Pancreas (tissue), 10 donors: ENCODE data around the gene KRTCAP3. TPM values are rescaled to one million over a fixed set of nuclear protein-coding genes. Genes with fewer than 3 reads are reported as not detected.

Experiments used
- ATAC-seq, 4 donors: fragments of 200-7000 bp; cut with Tn5 transposase; one replicate each; pipeline versions ENCODE4 v1.8.0 to v1.9.1; 2020; ENCODE audit warnings: mild to moderate bottlenecking in 4 of 4, moderate library complexity in 4 of 4
- DNase-seq, 6 donors: peaks; one replicate each; pipeline ENCODE4 v3.0.0-alpha.2; 2020
- FAIRE-seq: peaks from 2 replicates; lab custom pipeline; 2012; peaks lifted over from hg19 to GRCh38; lab: Jason Lieb, UNC
- H3K27ac ChIP-seq, 4 donors: fragments of 200-600 bp; sonication (generic); 1 replicate in 3 of 4; 2 replicates in 1 of 4; pipeline versions ENCODE4 v1.5.0 to v1.8.0; 2020
- H3K27me3 ChIP-seq, 4 donors: fragments of 200-600 bp; one replicate each; pipeline ENCODE4 v1.8.0; 2021
- H3K36me3 ChIP-seq, 3 donors: fragments of 200-600 bp; sonication (generic) in 1 of 3; one replicate each; pipeline versions ENCODE4 v1.5.0 to v1.8.0; 2020 to 2021
- H3K4me1 ChIP-seq, 3 donors: fragments of 200-600 bp; one replicate each; pipeline ENCODE4 v1.8.0; 2021
- H3K4me3 ChIP-seq, 4 donors: fragments of 200-600 bp; sonication (generic) in 2 of 4; one replicate each; pipeline versions ENCODE4 v1.5.0 to v1.8.0; 2020 to 2021
- H3K9me3 ChIP-seq, 4 donors: fragments of 200-600 bp; one replicate each; pipeline ENCODE4 v1.8.0; 2021
- WGBS, 2 donors: extraction: QIAGEN DNeasy Blood & Tissue Kit; methylation state at CpG; one replicate each; pipeline ENCODE4 v1.1.7; 2013; 5-methylcytosine and 5-hydroxymethylcytosine counted together
- intact Hi-C, 3 donors: fragments of 100-400 bp; cut with DNase I; formaldehyde crosslinking; loops; one replicate each; pipeline versions ENCODE4 v1.11.1 to v1.14.2; 2022
- polyA plus RNA-seq, 2 donors: library from polyadenylated mRNA; stranded (reverse); fragments of 200-250 nt; gene quantifications; one replicate each; pipeline ENCODE4 v1.2.3, GENCODE V29; 2013
- total RNA-seq, 6 donors: library from RNA; stranded (reverse); fragmentation: NEBNext Ultra II Directional in 4 of 6; extraction: Animal tissue kit (Norgen Biotek cat#: 25700) in 4 of 6; gene quantifications; one replicate each; pipeline versions ENCODE4 v1.2.1 to v1.2.4, GENCODE V29; 2021 to 2023
- TF ChIP-seq, protein P1 (sequence below), 4 donors: fragments of 200-600 bp; sonication (generic) in 3 of 4; IDR thresholded peaks; one replicate each; pipeline versions ENCODE4 v1.5.0 to v1.8.0; 2021; ENCODE audit warnings: antibody characterized with exemption in 4 of 4
- donor health status: healthy with polysubstance abuse.
- donor health status: DM: no; HTN: no; CAD: no; lungs with moderate emphysema.
- donor health status: DM: no; HTN: no; CAD: no.
- donor health status: control.
- donor health status: control.
- donor health status: Bipolar disorder and iron deficiency.
- donor health status: DM: yes; HTN: yes; CAD: no.
- donor health status: DM: no; HTN: no; CAD: no.
- donor health status: DM: no; HTN: no; CAD: no.
- donor health status: DM: yes; HTN: yes; CAD: no.

Gene KRTCAP3
- total and polyA plus RNA-seq, 8 donors, result 21.6 to 36.5 (median 28.9) TPM

- ATAC-seq, result peak in 1 of 4 donors; percentile 37
- peak overlapping the region in 1 of 4 donors; percentile 66 for H3K27ac ChIP-seq
These were observed 34.2 kb upstream of the KRTCAP3 start for GRCh38 chr2:27407798-27408491.

DNA sequence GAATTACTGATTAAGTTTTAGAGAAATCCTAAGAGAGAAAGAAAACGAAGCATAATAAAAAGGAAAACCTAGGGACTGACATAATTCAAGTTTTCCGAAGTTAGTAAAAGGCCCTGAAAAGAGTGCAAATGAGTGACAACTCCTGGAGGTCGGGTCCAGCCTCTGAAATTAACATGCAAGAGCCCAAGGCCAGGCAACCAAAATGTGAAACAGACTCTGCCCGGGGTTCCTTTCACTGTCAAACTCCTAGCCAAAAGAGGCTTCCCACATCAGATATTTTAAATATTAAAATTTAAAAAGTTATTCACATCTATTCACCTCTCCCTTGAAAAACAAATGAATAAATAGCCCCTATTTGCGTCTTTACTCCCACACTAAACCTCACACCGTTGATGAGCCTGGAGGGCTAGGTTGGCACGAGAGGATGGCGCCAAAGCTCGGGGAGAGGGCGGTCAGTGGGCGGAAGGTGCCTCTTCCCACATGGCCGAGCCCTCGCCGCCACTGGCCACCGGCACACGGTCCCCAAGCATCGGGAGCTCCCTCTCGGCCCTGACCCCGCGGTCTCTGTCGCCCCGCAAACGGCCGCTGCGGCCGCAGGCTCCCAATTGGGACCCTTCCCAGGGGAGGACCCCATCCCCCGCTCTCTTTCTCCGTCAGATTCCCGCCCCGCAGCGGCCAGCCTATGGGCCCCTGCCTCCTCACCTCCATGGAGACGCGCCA, 33.4 kb upstream of the KRTCAP3 start:
- Histone ChIP-seq H3K4me1 (peaks cover 0 to 20% (median 8%) of the 10 kb centered on the region in 3 donors), H3K36me3 (no peaks in the 10 kb centered on the region), H3K27ac (peak overlapping the region; percentile 61 to 80 (median 68)), H3K9me3 (no peaks in the 10 kb centered on the region), H3K27me3 (no peaks in the 10 kb centered on the region), H3K4me3 (peak overlapping the region; percentile 89 to 100 (median 100))
- intact Hi-C loops, result no loop called here
- DNase-seq, result peak in 1 of 6 donors; percentile 29
- no peak for FAIRE-seq
- TF ChIP-seq, protein P1, sequence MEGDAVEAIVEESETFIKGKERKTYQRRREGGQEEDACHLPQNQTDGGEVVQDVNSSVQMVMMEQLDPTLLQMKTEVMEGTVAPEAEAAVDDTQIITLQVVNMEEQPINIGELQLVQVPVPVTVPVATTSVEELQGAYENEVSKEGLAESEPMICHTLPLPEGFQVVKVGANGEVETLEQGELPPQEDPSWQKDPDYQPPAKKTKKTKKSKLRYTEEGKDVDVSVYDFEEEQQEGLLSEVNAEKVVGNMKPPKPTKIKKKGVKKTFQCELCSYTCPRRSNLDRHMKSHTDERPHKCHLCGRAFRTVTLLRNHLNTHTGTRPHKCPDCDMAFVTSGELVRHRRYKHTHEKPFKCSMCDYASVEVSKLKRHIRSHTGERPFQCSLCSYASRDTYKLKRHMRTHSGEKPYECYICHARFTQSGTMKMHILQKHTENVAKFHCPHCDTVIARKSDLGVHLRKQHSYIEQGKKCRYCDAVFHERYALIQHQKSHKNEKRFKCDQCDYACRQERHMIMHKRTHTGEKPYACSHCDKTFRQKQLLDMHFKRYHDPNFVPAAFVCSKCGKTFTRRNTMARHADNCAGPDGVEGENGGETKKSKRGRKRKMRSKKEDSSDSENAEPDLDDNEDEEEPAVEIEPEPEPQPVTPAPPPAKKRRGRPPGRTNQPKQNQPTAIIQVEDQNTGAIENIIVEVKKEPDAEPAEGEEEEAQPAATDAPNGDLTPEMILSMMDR (IDR thresholded peaks at IDR 0.05), result no peak
- 0 to 1% methylated on average over 30 to 33 of the region's 33 CpGs for WGBS, 2 donors
- ATAC-seq, result peak; percentile 33 to 55 (median 48)

More at GRCh38 chr2:27407798-27408491, 34.2 kb upstream of the KRTCAP3 start:
- no peaks in the 10 kb centered on the region for H3K9me3 ChIP-seq
- WGBS, 2 donors, result 44 to 45% methylated on average over 16 of the region's 16 CpGs
- no peak for FAIRE-seq
- no peaks in the 10 kb centered on the region for H3K36me3 ChIP-seq
- H3K4me3 ChIP-seq, result peak overlapping the region in 2 of 4 donors; percentile 89 to 100
- TF ChIP-seq, protein P1 (IDR thresholded peaks at IDR 0.05), result peak; percentile 12 to 36 (median 30)
- peaks cover 0 to 20% (median 8%) of the 10 kb centered on the region in 3 donors for H3K4me1 ChIP-seq
- no peaks in the 10 kb centered on the region for H3K27me3 ChIP-seq
- no peak for DNase-seq
- intact Hi-C loops, result no loop called here

DNA sequence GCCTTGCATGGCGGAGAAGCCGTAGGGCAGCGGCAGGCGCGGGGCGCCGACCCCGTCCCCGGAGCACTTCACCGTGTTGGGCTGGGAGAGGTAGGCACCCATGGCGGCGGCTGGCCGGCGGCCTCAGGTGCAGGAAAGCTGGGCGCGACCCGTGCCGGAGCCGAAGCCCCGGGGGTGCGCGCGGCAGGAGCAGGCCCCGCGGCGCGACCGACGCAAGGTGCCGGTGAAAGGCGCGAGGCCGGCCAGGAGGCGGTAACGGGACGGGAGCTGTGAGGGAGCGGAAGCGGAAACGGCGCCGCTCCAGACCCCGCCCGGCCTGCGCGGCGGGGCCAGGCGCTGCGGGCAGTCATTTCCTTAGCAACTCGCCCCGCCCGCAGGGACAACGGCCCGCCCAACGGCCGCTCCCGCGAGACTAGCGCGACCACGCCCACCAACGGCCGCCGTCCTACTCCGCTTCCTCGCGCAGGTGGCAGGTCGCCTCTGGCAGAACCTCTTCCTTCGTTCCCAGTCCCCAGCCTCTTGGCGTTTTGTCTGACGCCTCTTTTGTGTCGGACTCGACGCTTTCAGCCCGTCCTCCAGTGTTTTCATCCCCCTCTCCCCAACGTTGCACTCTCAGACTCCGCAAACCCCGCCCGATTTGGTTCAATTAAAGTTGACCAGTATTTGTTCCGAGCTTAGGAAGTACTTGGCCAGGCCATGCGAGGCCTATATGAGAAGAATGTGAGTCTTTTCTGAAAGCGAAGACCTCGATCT, 32.7 kb upstream of the KRTCAP3 start, which contains the start of gene PPM1G:
PPM1G (minus strand) TSS at position 271 of the 753 bp plus-strand sequence; CDS start at position 102, 169 bp downstream.
- TF ChIP-seq, protein P1 (IDR thresholded peaks at IDR 0.05), result no peak
- intact Hi-C loops, result no loop called here
- H3K9me3 ChIP-seq, result no peaks in the 10 kb centered on the region
- H3K4me1 ChIP-seq, result peaks cover 0 to 20% (median 8%) of the 10 kb centered on the region in 3 donors
- peak within 1 kb of the TSS; percentile 66 to 80 (median 70) for H3K27ac ChIP-seq
- ATAC-seq (peak; percentile 99 to 100 (median 99)), DNase-seq (peak; percentile 94 to 99 (median 97)), FAIRE-seq (no peak)
- no peaks in the 10 kb centered on the region for H3K27me3 ChIP-seq
- H3K4me3 ChIP-seq, result peak within 1 kb of the TSS; percentile 89 to 100 (median 100)
- no peaks in the 10 kb centered on the region for H3K36me3 ChIP-seq
- WGBS, 2 donors, result 0% methylated on average over 55 to 82 of the region's 82 CpGs

DNA sequence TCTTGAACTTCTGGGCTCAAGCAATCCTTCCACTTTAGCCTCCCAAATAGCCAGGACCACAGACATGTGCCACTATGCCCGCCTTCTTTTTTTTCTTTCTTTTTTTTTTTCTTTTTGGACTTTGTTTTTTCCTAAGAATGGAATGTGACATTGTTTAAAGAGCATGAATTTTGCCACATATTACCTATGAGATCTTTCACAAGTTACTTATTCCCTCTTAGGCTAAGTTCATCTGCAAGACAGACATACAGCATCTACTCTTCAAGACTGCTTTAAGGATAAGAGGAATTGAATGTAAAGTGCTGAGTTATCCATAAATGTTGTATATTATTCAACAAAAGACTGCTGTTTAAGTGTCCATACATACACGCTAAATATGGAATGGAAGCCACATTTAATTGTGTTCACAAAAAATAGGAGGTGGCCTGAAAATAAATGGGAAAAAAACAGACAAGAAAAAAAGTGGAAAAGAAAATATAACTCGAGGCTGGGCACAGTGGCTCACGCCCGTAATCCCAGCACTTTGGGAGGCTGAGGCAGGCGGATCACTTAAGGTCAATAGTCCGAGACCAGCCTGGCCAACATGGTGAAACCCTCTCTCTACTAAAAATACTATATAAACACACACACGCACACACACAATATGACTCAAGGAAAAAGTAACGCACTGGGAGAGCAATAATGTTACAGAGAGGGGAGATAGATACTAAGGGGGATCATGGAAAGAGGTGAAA, 29.6 kb upstream of the KRTCAP3 start:
- no peak overlapping the region for H3K4me3 ChIP-seq
- H3K36me3 ChIP-seq, result no peaks in the 10 kb centered on the region
- H3K9me3 ChIP-seq, result no peaks in the 10 kb centered on the region
- ATAC-seq (no peak), FAIRE-seq (no peak), DNase-seq (no peak)
- TF ChIP-seq, protein P1 (IDR thresholded peaks at IDR 0.05), result no peak
- WGBS, 2 donors, result 74 to 83% methylated on average over 9 of the region's 9 CpGs
- H3K27me3 ChIP-seq, result no peaks in the 10 kb centered on the region
- no peak overlapping the region for H3K27ac ChIP-seq
- H3K4me1 ChIP-seq, result peaks cover 0 to 10% (median 5%) of the 10 kb centered on the region in 3 donors
- intact Hi-C loops, result no loop called here
